Osteocyte (in vitro differentiated cells): ENCODE results near the gene C1QTNF1. TPM values are rescaled to one million over a fixed set of nuclear protein-coding genes. Genes with fewer than 3 reads are reported as not detected.

Experiments
- DNase-seq: peaks from one replicate; pipeline ENCODE4 v3.0.0; 2021; ENCODE audit warnings: mixed read lengths; ENCODE audit not compliant: unreplicated experiment; ENCODE audit errors: extremely low spot score
- H3K27ac Mint-ChIP-seq: one replicate; pipeline ENCODE4 v1.8.0; 2021; ENCODE audit warnings: mild to moderate bottlenecking, mixed read lengths; ENCODE audit not compliant: unreplicated experiment
- H3K27me3 Mint-ChIP-seq: one replicate; pipeline ENCODE4 v1.8.0; 2021; ENCODE audit warnings: mixed read lengths; ENCODE audit not compliant: unreplicated experiment
- H3K36me3 Mint-ChIP-seq: one replicate; pipeline ENCODE4 v1.8.0; 2021; ENCODE audit warnings: mixed read lengths; ENCODE audit not compliant: unreplicated experiment
- H3K4me1 Mint-ChIP-seq: one replicate; pipeline ENCODE4 v1.8.0; 2021; ENCODE audit warnings: mixed read lengths; ENCODE audit not compliant: unreplicated experiment
- H3K4me3 Mint-ChIP-seq: one replicate; pipeline ENCODE4 v1.8.0; 2021; ENCODE audit warnings: mild to moderate bottlenecking, moderate library complexity, mixed read lengths; ENCODE audit not compliant: unreplicated experiment
- H3K9me3 Mint-ChIP-seq: one replicate; pipeline ENCODE4 v1.8.0; 2021; ENCODE audit warnings: mixed read lengths; ENCODE audit not compliant: unreplicated experiment
- total RNA-seq: library from RNA; stranded (reverse); gene quantifications from 2 replicates; pipeline ENCODE4 v1.2.1, GENCODE V29; 2021
- TF ChIP-seq, protein P1 (sequence below): fragments of 200-600 bp; sonication (generic); IDR thresholded peaks from 2 replicates; pipeline ENCODE4 v1.5.0; 2021; ENCODE audit warnings: antibody characterized with exemption, mild to moderate bottlenecking, moderate library complexity

The C1QTNF1 gene
- total RNA-seq, 1 donor from 2014 or later, result 203 TPM

DNA sequence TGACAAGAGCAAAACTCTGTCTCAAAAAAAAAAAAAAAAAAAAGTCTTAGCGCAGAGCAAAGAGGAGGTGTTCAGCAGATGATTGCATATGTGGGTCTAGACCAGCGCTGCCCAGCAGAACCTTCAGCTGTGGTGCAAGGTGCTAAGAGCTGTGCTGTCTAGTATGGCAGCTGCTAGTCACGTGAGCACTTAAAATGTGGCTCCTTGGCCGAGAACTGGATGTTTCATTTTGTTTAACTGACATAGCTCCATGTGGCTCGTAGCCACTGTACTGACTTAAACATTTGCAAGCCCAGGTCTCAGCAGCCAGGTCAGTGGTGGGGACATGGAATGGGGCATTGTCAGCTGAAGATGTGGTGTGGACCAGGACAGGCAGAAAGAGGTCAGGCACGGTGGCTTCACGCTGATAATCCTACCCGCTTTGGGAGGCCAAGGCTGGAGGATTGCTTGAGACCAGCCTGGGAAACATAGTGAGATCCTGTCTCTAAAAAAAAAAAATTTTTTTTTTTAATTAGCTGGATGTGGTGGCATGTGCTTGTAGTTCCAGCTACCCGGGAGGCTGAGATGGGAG lies 9.2 kb downstream of the C1QTNF1 start:
- DNase-seq, result no peak
- no peak overlapping the region for H3K4me3 Mint-ChIP-seq
- peaks cover 3% of the 10 kb centered on the region for H3K27me3 Mint-ChIP-seq
- H3K27ac Mint-ChIP-seq, result peak overlapping the region; percentile 94
- peaks cover 15% of the 10 kb centered on the region for H3K36me3 Mint-ChIP-seq
- no peaks in the 10 kb centered on the region for H3K9me3 Mint-ChIP-seq
- TF ChIP-seq, protein P1, sequence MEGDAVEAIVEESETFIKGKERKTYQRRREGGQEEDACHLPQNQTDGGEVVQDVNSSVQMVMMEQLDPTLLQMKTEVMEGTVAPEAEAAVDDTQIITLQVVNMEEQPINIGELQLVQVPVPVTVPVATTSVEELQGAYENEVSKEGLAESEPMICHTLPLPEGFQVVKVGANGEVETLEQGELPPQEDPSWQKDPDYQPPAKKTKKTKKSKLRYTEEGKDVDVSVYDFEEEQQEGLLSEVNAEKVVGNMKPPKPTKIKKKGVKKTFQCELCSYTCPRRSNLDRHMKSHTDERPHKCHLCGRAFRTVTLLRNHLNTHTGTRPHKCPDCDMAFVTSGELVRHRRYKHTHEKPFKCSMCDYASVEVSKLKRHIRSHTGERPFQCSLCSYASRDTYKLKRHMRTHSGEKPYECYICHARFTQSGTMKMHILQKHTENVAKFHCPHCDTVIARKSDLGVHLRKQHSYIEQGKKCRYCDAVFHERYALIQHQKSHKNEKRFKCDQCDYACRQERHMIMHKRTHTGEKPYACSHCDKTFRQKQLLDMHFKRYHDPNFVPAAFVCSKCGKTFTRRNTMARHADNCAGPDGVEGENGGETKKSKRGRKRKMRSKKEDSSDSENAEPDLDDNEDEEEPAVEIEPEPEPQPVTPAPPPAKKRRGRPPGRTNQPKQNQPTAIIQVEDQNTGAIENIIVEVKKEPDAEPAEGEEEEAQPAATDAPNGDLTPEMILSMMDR, result no peak
- H3K4me1 Mint-ChIP-seq, result peaks cover 83% of the 10 kb centered on the region

DNA sequence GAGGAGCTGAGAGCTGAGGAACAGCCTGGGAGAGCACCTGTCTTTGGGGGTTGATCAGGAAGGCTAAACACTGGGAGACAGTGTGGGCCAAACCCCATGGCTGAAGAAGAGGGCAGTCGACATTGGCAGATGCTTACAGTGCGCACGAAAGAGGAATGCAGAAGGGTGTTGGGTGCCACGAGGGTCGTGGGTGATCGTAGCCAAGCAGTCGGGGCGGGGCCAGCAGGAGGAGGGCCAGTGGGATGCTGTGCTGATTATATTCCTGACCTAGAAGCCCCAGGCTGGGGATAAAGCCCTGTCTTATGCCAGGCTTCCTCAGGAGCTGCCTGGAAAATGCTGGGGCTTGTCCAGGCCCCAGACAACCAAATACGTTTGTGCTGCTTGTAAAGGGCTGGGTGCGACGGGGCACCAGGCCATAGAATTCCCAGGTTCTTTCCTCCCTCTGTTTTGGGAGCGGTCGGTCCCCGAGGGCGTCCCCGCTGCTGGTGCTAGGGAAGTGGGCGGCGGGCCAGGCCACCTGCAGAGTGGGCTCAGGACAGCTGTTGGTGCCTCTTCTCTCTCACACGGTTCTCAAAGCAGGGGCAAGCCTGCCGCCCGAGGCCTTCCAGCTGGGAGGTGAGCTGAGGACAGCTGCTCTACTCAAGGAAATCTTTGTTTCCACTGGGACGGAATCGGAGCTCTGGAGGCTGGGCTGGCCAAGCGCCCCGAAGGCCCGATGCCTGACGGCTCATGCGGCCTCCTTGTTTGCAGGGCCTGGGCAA lies 10.0 kb downstream of the C1QTNF1 start:
- peak overlapping the region; percentile 49 for H3K4me3 Mint-ChIP-seq
- H3K27me3 Mint-ChIP-seq, result peaks cover 3% of the 10 kb centered on the region
- peak overlapping the region; percentile 94 for H3K27ac Mint-ChIP-seq
- peaks cover 75% of the 10 kb centered on the region for H3K4me1 Mint-ChIP-seq
- H3K9me3 Mint-ChIP-seq, result no peaks in the 10 kb centered on the region
- TF ChIP-seq, protein P1, result no peak
- DNase-seq, result peak; percentile 96
- peaks cover 19% of the 10 kb centered on the region for H3K36me3 Mint-ChIP-seq

DNA sequence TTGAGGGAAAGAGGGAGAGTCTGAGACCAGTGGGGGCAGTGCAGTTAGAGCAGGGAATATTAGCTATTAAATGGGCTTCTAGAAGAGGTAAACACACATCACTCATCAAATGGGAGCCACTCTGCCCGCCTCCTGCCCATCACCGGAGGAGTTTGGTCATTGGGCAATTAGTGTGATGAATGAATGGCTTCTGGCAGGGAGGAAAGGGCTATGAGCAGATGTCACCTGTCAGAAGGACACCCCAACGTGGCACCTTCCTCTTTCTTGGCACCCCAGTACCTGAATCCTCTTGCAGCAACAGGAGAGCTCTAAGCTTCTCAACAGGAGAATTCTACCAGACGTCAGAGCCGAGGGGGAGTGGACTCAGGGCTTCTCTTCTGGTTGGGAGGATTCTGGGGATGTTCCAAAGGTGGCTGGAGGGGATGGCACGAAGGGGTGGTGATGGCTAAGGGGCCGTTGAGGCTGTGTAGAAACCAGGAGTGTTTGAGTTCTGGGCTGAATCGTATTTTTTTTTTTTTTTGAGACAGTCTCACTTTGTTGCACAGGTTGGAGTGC lies 11.0 kb downstream of the C1QTNF1 start:
- Mint-ChIP-seq H3K36me3 (peaks cover 19% of the 10 kb centered on the region), H3K27ac (peak overlapping the region; percentile 94), H3K9me3 (no peaks in the 10 kb centered on the region), H3K4me3 (no peak overlapping the region), H3K4me1 (peaks cover 65% of the 10 kb centered on the region), H3K27me3 (peaks cover 3% of the 10 kb centered on the region)
- TF ChIP-seq, protein P1, result no peak
- DNase-seq, result no peak

DNA sequence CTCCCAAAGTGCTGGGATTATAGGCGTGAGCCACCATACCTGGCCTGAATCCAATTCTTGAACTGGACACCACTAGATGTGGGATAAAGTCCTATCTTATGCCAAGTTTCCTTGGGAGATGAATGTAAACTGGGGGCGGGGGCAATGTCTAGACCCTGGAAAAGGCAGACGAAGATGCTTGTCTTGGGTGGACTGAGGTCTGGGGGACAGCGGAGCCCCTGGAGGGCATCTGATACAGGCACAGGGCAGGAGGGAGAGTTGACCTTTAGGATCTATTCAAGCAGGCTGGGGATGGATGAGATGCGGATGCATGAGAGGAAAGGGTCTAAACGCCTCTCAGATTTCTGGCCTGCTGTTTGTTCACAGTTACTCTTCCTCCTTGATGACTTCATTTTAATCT lies 11.7 kb downstream of the C1QTNF1 start:
- Mint-ChIP-seq H3K27ac (peak overlapping the region; percentile 44), H3K4me3 (no peak overlapping the region), H3K9me3 (no peaks in the 10 kb centered on the region), H3K4me1 (peaks cover 62% of the 10 kb centered on the region), H3K27me3 (peaks cover 3% of the 10 kb centered on the region), H3K36me3 (peaks cover 21% of the 10 kb centered on the region)
- TF ChIP-seq, protein P1, result no peak
- no peak for DNase-seq

DNA sequence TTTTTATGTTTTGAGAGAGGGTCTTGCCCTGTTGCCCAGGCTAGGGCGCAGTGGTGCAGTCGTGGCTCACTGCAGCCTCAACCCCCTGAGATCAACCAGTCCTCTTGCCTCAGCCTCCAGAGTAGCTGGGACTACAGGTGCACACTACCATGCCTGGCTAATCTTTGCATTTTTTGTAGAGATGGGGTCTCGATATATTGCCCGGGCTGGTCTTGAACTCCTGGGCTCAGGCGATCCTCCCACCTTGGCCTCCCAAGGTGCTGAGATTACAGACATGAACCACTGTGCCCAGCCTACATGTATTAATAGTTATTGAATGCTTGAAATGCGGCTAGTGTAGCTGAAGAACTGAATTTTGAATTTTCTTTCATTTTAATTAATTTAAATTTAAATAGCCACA lies 12.2 kb downstream of the C1QTNF1 start:
- H3K9me3 Mint-ChIP-seq, result no peaks in the 10 kb centered on the region
- no peak for DNase-seq
- peaks cover 3% of the 10 kb centered on the region for H3K27me3 Mint-ChIP-seq
- peaks cover 26% of the 10 kb centered on the region for H3K36me3 Mint-ChIP-seq
- TF ChIP-seq, protein P1, result no peak
- H3K4me1 Mint-ChIP-seq, result peaks cover 60% of the 10 kb centered on the region
- no peak overlapping the region for H3K27ac Mint-ChIP-seq
- no peak overlapping the region for H3K4me3 Mint-ChIP-seq
